Measurements from ENCODE around the gene FAM180A. TPM values are rescaled to one million over a fixed set of nuclear protein-coding genes. Genes with fewer than 3 reads are reported as not detected.

The FAM180A gene
- total and polyA plus RNA-seq, 9 of the 15 experiments (the other 6 are each of a cell fraction or from before 2014, with no cell fraction given): not detected

- TF ChIP-seq ZNF318 (IDR thresholded peaks at IDR 0.05; ENCODE audit: borderline replicate concordance in 1 of 2, low read depth in 1 of 2): peak in 1 of 2 experiments; percentile 57; a peak in 1 of 4 replicates
- peak; percentile 82 for TF ChIP-seq CEBPG (CRISPR knock-in tag; IDR thresholded peaks at IDR 0.05)
- TF ChIP-seq CEBPG (tag; conservative IDR thresholded peaks at IDR 0.05 in 1 of 2, IDR thresholded peaks at IDR 0.05 in 1 of 2): peak; percentile 75 to 92
- TF ChIP-seq RBBP5 (IDR thresholded peaks at IDR 0.05; ENCODE audit: borderline replicate concordance, insufficient read depth, low read length, poor library complexity, severe bottlenecking): no peak
- peak; percentile 69 for TF ChIP-seq PRDM10 (IDR thresholded peaks at IDR 0.05; ENCODE audit: partially characterized antibody)
- TF ChIP-seq BRF2 (IDR thresholded peaks at IDR 0.05; ENCODE audit: borderline replicate concordance, insufficient read depth, insufficient read length): no peak
- TF ChIP-seq L3MBTL2 (IDR thresholded peaks at IDR 0.05): peak; percentile 23; the same call in 1 of the 2 replicates
- TF ChIP-seq MYC (IDR thresholded peaks at IDR 0.05; ENCODE audit: low read depth, low read length): peak; percentile 55
- no peak for TF ChIP-seq MYC (CRISPR knock-in tag; IDR thresholded peaks at IDR 0.05; ENCODE audit: borderline replicate concordance, low read depth)
- TF ChIP-seq ZNF175 (CRISPR knock-in tag; IDR thresholded peaks at IDR 0.05; ENCODE audit: low read depth): peak; percentile 82
- TF ChIP-seq JUN (IDR thresholded peaks at IDR 0.05; ENCODE audit: borderline replicate concordance, low read depth, low read length): peak; percentile 65; the same call in 1 of the 2 replicates
- TF ChIP-seq JUN (CRISPR knock-in tag; IDR thresholded peaks at IDR 0.05; ENCODE audit: borderline replicate concordance): no peak
Measured at GRCh38 chr7:135771961-135772638, 23.5 kb upstream of the FAM180A start (continued).

Data from K562 (cell line).